ENCODE results near the gene KRT13.

DNA sequence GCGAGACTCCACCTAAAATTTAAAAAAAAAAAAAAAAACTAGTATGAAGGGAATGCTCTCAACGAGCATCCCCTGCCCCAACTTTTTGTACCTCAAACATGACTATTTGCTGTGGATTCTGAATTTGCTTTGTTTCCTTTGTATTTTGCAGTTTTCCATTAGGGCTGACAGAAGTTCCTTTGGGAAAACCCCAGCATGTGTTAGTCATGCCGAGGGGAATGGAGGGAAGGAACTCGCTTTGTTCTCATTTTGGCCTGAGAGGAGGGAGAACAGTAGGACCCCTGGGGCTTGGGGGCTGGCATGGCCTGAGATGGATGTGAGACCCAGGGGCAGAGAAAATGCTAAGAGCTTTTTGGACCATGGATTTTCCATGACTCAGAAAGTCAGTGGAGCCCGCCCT is 46.0 kb upstream of the KRT13 start:
- no peak for TF ChIP-seq EP300 (conservative IDR thresholded peaks at IDR 0.05; ENCODE audit: poor library complexity, severe bottlenecking)
- TF ChIP-seq, protein P1, sequence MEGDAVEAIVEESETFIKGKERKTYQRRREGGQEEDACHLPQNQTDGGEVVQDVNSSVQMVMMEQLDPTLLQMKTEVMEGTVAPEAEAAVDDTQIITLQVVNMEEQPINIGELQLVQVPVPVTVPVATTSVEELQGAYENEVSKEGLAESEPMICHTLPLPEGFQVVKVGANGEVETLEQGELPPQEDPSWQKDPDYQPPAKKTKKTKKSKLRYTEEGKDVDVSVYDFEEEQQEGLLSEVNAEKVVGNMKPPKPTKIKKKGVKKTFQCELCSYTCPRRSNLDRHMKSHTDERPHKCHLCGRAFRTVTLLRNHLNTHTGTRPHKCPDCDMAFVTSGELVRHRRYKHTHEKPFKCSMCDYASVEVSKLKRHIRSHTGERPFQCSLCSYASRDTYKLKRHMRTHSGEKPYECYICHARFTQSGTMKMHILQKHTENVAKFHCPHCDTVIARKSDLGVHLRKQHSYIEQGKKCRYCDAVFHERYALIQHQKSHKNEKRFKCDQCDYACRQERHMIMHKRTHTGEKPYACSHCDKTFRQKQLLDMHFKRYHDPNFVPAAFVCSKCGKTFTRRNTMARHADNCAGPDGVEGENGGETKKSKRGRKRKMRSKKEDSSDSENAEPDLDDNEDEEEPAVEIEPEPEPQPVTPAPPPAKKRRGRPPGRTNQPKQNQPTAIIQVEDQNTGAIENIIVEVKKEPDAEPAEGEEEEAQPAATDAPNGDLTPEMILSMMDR (IDR thresholded peaks at IDR 0.05; ENCODE audit: poor library complexity, severe bottlenecking) = no peak
- no peak for TF ChIP-seq EZH2 (IDR thresholded peaks at IDR 0.05; ENCODE audit: borderline replicate concordance, insufficient read depth, low read length, poor library complexity, severe bottlenecking)
- no peak for TF ChIP-seq TAF1 (IDR thresholded peaks at IDR 0.05; ENCODE audit: low read depth)
- TF ChIP-seq POLR2AphosphoS5 (IDR thresholded peaks at IDR 0.05) = no peak
- TF ChIP-seq MXI1 (conservative IDR thresholded peaks at IDR 0.05; ENCODE audit: poor library complexity, severe bottlenecking) = no peak
- TF ChIP-seq SMC3 (conservative IDR thresholded peaks at IDR 0.05; ENCODE audit: poor library complexity) = no peak

Measured in neural cell (in vitro differentiated cells).